T-cell (primary cell): ENCODE results near the gene PLCXD3. TPM values are rescaled to one million over a fixed set of nuclear protein-coding genes. Genes with fewer than 3 reads are reported as not detected.

Experiments
- ATAC-seq, 4 experiments: fragments of 200-7000 bp in 3 of 4; fragments of 150-1000 bp in 1 of 4; cut with Tn5 transposase; replicated peaks in 1 of 4; 1 replicate in 3 of 4; 2 replicates in 1 of 4; pipeline ENCODE4 v1.10.0; 2021; ENCODE audit warnings: moderate library complexity in 3 of 4, mild to moderate bottlenecking in 2 of 4, moderate number of reproducible peaks in 1 of 4
- CTCF ChIA-PET, 2 donors: fragments of 300-600 bp; sonication (Branson Sonifier 250); formaldehyde crosslinking; loops; one replicate each; lab custom pipeline; 2022; ENCODE audit warnings: antibody characterized with exemption in 2 of 2; lab: Charles Lee
- POLR2A ChIA-PET, 2 donors: fragments of 300-600 bp; sonication (Branson Sonifier 250); formaldehyde crosslinking; loops; one replicate each; lab custom pipeline; 2022; ENCODE audit warnings: antibody characterized with exemption in 2 of 2; lab: Charles Lee
- DNase-seq, 35 experiments: peaks; one replicate each; pipeline versions ENCODE4 v3.0.0 to v3.0.0-alpha.2; 2013 to 2023
- H3K27ac ChIP-seq: one replicate; pipeline ENCODE4 v1.5.1; 2013; ENCODE audit warnings: low read length
- H3K27me3 ChIP-seq, 2 experiments: replicated peaks in 1 of 2; 1 replicate in 1 of 2; 2 replicates in 1 of 2; pipeline versions ENCODE4 v1.6.1 to v1.7.0; 2013; ENCODE audit warnings: low read length in 1 of 2, mixed read lengths in 1 of 2; ENCODE audit not compliant: control insufficient read depth in 2 of 2, insufficient read depth in 2 of 2; ENCODE audit errors: extremely low read depth in 1 of 2
- H3K36me3 ChIP-seq, 2 donors: 1 replicate in 1 of 2; 2 replicates in 1 of 2; pipeline versions ENCODE4 v1.6.1 to v1.7.0; 2013; ENCODE audit warnings: low read length in 1 of 2; ENCODE audit not compliant: control insufficient read depth in 2 of 2, insufficient read depth in 1 of 2; ENCODE audit errors: extremely low read depth in 1 of 2
- H3K4me1 ChIP-seq, 2 experiments: 1 replicate in 1 of 2; 2 replicates in 1 of 2; pipeline versions ENCODE4 v1.6.1 to v1.7.0; 2013; ENCODE audit warnings: low read length in 2 of 2, mixed read lengths in 1 of 2; ENCODE audit not compliant: insufficient read depth in 2 of 2, control insufficient read depth in 1 of 2; ENCODE audit errors: extremely low read depth in 1 of 2
- H3K4me3 ChIP-seq, 2 donors: 1 replicate in 1 of 2; 2 replicates in 1 of 2; pipeline versions ENCODE4 v1.5.1 to v1.7.0; 2013; ENCODE audit warnings: mild to moderate bottlenecking in 2 of 2, low read length in 1 of 2, moderate library complexity in 1 of 2; ENCODE audit not compliant: control insufficient read depth in 1 of 2; ENCODE audit errors: extremely low read depth in 1 of 2
- H3K9me3 ChIP-seq: 2 replicates; pipeline ENCODE4 v1.7.0; 2013
- H3K27ac Mint-ChIP-seq, 2 donors: one replicate each; pipeline ENCODE4 v1.8.0; 2020 to 2021; ENCODE audit warnings: mild to moderate bottlenecking in 2 of 2, mixed read lengths in 2 of 2
- H3K27me3 Mint-ChIP-seq, 2 donors: one replicate each; pipeline ENCODE4 v1.8.0; 2021 to 2022; ENCODE audit warnings: mixed read lengths in 2 of 2
- H3K36me3 Mint-ChIP-seq: one replicate; pipeline ENCODE4 v1.8.0; 2021; ENCODE audit warnings: mixed read lengths
- H3K4me1 Mint-ChIP-seq, 3 donors: one replicate each; pipeline ENCODE4 v1.8.0; 2020 to 2022; ENCODE audit warnings: mixed read lengths in 3 of 3, mild to moderate bottlenecking in 1 of 3
- H3K4me3 Mint-ChIP-seq, 3 donors: one replicate each; pipeline ENCODE4 v1.8.0; 2020 to 2022; ENCODE audit warnings: mild to moderate bottlenecking in 3 of 3, mixed read lengths in 3 of 3, moderate library complexity in 3 of 3
- H3K9me3 Mint-ChIP-seq, 3 donors: one replicate each; pipeline ENCODE4 v1.8.0; 2020 to 2022; ENCODE audit warnings: mixed read lengths in 3 of 3
- WGBS: methylation state at CpG from one replicate; pipeline ENCODE4 v1.1.5; 2013; ENCODE audit warnings: missing lambda C conversion rate; ENCODE audit not compliant: insufficient coverage; 5-methylcytosine and 5-hydroxymethylcytosine counted together
- total RNA-seq, 35 experiments: library from RNA in 6 of 35; stranded (reverse) in 6 of 35; fragments of 120-200 nt in 1 of 35; gene quantifications; one replicate each; pipeline versions ENCODE4 v1.2.1 to v1.2.4 and lab custom pipeline; 2013 to 2026

Gene PLCXD3
- total RNA-seq, 5 donors from 2014 or later (not counting 1 experiment from before 2014, with no cell fraction given), result 0.03 to 0.07 (median 0.06) TPM; not detected in 2

DNA sequence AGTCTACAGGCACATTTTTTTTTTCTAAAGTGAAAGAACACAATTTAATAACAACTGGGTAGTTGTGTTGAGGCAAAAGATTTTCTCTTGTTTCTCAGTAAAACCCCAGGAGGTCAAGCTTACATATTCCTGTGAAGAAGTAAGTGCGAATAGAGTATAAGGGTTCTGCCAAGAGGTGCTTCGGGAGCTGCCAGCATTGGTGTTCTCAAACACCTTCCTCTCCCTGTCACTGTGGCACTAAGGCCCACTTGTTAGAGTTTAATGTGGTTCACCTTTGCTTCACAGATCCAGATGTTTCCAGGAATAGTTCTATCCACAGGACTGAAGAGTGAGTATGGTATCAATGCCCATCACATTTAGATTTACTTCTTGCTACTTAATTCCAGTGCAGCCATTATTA is 205.3 kb downstream of the PLCXD3 start:
- no peaks in the 10 kb centered on the region for H3K36me3 ChIP-seq
- Mint-ChIP-seq H3K27me3 (no peaks in the 10 kb centered on the region), H3K27ac (no peak overlapping the region), H3K9me3 (peaks cover 0 to 4% (median 0%) of the 10 kb centered on the region in 3 donors), H3K4me1 (no peaks in the 10 kb centered on the region), H3K36me3 (no peaks in the 10 kb centered on the region), H3K4me3 (no peak overlapping the region)
- ATAC-seq (no peak), DNase-seq (no peak)
- ChIA-PET CTCF (no interaction called here), POLR2A (no interaction called here)
- H3K27me3 ChIP-seq, result no peaks in the 10 kb centered on the region
- 70% methylated on average over 2 of the region's 2 CpGs for WGBS
- H3K4me3 ChIP-seq, result no peak overlapping the region
- H3K9me3 ChIP-seq, result no peaks in the 10 kb centered on the region
- no peak overlapping the region for H3K27ac ChIP-seq
- no peaks in the 10 kb centered on the region for H3K4me1 ChIP-seq

GRCh38 chr5:41296066-41296465 is 214.3 kb downstream of the PLCXD3 start:
- Histone ChIP-seq H3K36me3 (no peaks in the 10 kb centered on the region), H3K4me3 (no peak overlapping the region), H3K9me3 (no peaks in the 10 kb centered on the region), H3K4me1 (no peaks in the 10 kb centered on the region), H3K27ac (no peak overlapping the region), H3K27me3 (peaks cover 0 to under 1% of the 10 kb centered on the region in 2 experiments)
- WGBS, result no CpG with 5 or more reads among the region's 1 CpG
- Mint-ChIP-seq H3K9me3 (no peaks in the 10 kb centered on the region), H3K36me3 (no peaks in the 10 kb centered on the region), H3K27me3 (no peaks in the 10 kb centered on the region), H3K4me1 (no peaks in the 10 kb centered on the region), H3K4me3 (no peak overlapping the region), H3K27ac (no peak overlapping the region)
- DNase-seq (no peak), ATAC-seq (no peak)
- ChIA-PET CTCF (no interaction called here), POLR2A (no interaction called here)

DNA sequence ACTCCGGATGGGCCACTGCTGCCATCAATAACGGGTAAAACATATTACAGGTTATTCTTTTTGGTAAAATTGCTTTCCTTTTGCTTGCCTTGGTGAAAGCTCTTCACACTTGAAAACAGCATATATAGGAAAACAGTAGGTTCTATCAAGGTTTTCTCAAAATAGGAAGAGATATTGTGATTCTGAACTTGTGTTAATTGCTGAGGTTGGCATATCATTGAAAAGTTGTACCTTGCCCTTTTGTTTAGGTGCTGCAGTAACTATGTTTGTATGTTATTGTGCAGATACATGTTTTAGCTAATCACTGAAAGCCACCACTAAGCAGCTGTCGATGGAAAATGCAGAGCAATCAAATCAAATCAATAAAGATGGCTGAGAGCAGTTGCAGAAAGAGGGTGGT is 219.1 kb downstream of the PLCXD3 start:
- peaks cover 0 to 13% (median 7%) of the 10 kb centered on the region in 3 donors for H3K9me3 Mint-ChIP-seq
- no peaks in the 10 kb centered on the region for H3K36me3 ChIP-seq
- DNase-seq, result no peak
- no peak for ATAC-seq
- ChIA-PET POLR2A (no interaction called here), CTCF (no interaction called here)
- no peak overlapping the region for H3K4me3 ChIP-seq
- H3K9me3 ChIP-seq, result no peaks in the 10 kb centered on the region
- H3K36me3 Mint-ChIP-seq, result no peaks in the 10 kb centered on the region
- no peaks in the 10 kb centered on the region for H3K4me1 ChIP-seq
- H3K27me3 Mint-ChIP-seq, result no peaks in the 10 kb centered on the region
- H3K4me3 Mint-ChIP-seq, result no peak overlapping the region
- no peak overlapping the region for H3K27ac Mint-ChIP-seq
- H3K4me1 Mint-ChIP-seq, result no peaks in the 10 kb centered on the region
- WGBS, result 100% methylated on average over 1 of the region's 3 CpGs
- no peak overlapping the region for H3K27ac ChIP-seq
- H3K27me3 ChIP-seq, result peaks cover 0 to 7% of the 10 kb centered on the region in 2 experiments

DNA sequence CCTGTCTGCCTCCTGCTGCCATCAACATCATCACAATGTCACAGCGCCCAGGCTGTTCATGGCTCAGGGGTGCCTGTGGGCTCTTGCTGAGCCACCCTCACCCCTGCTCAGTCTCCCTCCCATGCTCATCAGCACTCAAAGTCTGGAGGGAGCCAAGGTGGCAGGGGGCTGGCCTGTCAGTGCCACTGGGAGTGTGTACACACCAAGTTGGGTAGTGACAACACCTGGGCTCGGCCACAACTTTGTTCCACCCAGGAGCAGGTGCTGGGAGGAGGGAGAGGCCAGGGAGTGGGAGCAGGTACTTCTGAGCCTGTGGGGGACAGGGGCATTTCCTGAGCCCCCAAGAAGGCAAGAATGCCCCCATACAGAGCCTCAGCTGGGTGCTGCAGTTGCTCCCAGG is 219.6 kb downstream of the PLCXD3 start:
- no peaks in the 10 kb centered on the region for H3K4me1 ChIP-seq
- Mint-ChIP-seq H3K36me3 (no peaks in the 10 kb centered on the region), H3K4me1 (no peaks in the 10 kb centered on the region), H3K27ac (no peak overlapping the region), H3K27me3 (no peaks in the 10 kb centered on the region), H3K9me3 (peaks cover 0 to 13% (median 7%) of the 10 kb centered on the region in 3 donors), H3K4me3 (no peak overlapping the region)
- no peaks in the 10 kb centered on the region for H3K9me3 ChIP-seq
- no peak overlapping the region for H3K4me3 ChIP-seq
- no peak for ATAC-seq
- ChIA-PET POLR2A (no interaction called here), CTCF (no interaction called here)
- H3K36me3 ChIP-seq, result no peaks in the 10 kb centered on the region
- DNase-seq, result no peak
- no peak overlapping the region for H3K27ac ChIP-seq
- H3K27me3 ChIP-seq, result peaks cover 0 to 7% of the 10 kb centered on the region in 2 experiments
- WGBS, result 70% methylated on average over 2 of the region's 2 CpGs

- ChIA-PET POLR2A (no interaction called here), CTCF (no interaction called here)
- ATAC-seq (no peak), DNase-seq (no peak)
- Histone ChIP-seq H3K27me3 (peaks cover 0 to 7% of the 10 kb centered on the region in 2 experiments), H3K4me1 (no peaks in the 10 kb centered on the region), H3K9me3 (no peaks in the 10 kb centered on the region), H3K36me3 (no peaks in the 10 kb centered on the region), H3K4me3 (no peak overlapping the region), H3K27ac (no peak overlapping the region)
- H3K9me3 Mint-ChIP-seq, result peaks cover 0 to 13% (median 7%) of the 10 kb centered on the region in 3 donors
- H3K36me3 Mint-ChIP-seq, result no peaks in the 10 kb centered on the region
- no peaks in the 10 kb centered on the region for H3K27me3 Mint-ChIP-seq
- H3K4me1 Mint-ChIP-seq, result no peaks in the 10 kb centered on the region
- WGBS, result 66% methylated on average over 3 of the region's 4 CpGs
- H3K27ac Mint-ChIP-seq, result no peak overlapping the region
- no peak overlapping the region for H3K4me3 Mint-ChIP-seq
Measured at GRCh38 chr5:41289970-41290464, 220.4 kb downstream of the PLCXD3 start.

- Histone ChIP-seq H3K9me3 (no peaks in the 10 kb centered on the region), H3K4me3 (no peak overlapping the region), H3K4me1 (no peaks in the 10 kb centered on the region), H3K27me3 (peaks cover 0 to 7% of the 10 kb centered on the region in 2 experiments), H3K36me3 (no peaks in the 10 kb centered on the region), H3K27ac (no peak overlapping the region)
- Mint-ChIP-seq H3K9me3 (peaks cover 0 to 19% (median 7%) of the 10 kb centered on the region in 3 donors), H3K27ac (no peak overlapping the region), H3K4me3 (no peak overlapping the region), H3K27me3 (peaks cover under 1 to 5% of the 10 kb centered on the region in 2 donors), H3K36me3 (no peaks in the 10 kb centered on the region), H3K4me1 (no peaks in the 10 kb centered on the region)
- WGBS, result 25% methylated on average over 2 of the region's 2 CpGs
- DNase-seq, result no peak
- ATAC-seq, result no peak
- ChIA-PET POLR2A (interaction anchor here in 1 of 2 donors (0.6 kb wide), 1 partner anchor 20 kb away, joined by 7 read pairs; no protein-coding TSS in a partner anchor), CTCF (no interaction called here)
Measured at GRCh38 chr5:41286696-41287095, 223.7 kb downstream of the PLCXD3 start.
